Tibial artery (tissue), 4 donors: ENCODE data around the gene MTFMT.

ENCODE experiments used
- DNase-seq, 2 donors: peaks; one replicate each; pipeline ENCODE4 v3.0.0-alpha.2; 2019
- H3K27ac ChIP-seq, 2 donors: fragments of 200-600 bp; sonication (generic) in 1 of 2; 1 replicate in 1 of 2; 2 replicates in 1 of 2; pipeline ENCODE4 v1.5.1; 2018 to 2019; ENCODE audit warnings: mild to moderate bottlenecking in 1 of 2
- H3K27me3 ChIP-seq, 2 donors: fragments of 200-600 bp; sonication (generic) in 1 of 2; one replicate each; pipeline versions ENCODE4 v1.5.1 to v1.6.0; 2016 to 2019
- H3K36me3 ChIP-seq, 3 donors: fragments of 200-600 bp; sonication (generic) in 2 of 3; one replicate each; pipeline ENCODE4 v1.5.1; 2016 to 2019; ENCODE audit warnings: mild to moderate bottlenecking in 2 of 3
- H3K4me1 ChIP-seq, 4 donors: fragments of 200-600 bp; sonication (generic) in 2 of 4; 1 replicate in 3 of 4; 2 replicates in 1 of 4; pipeline ENCODE4 v1.5.1; 2016 to 2019
- H3K4me3 ChIP-seq, 2 donors: fragments of 200-600 bp; sonication (generic) in 1 of 2; 1 replicate in 1 of 2; 2 replicates in 1 of 2; pipeline ENCODE4 v1.5.1; 2018 to 2019; ENCODE audit warnings: mild to moderate bottlenecking in 2 of 2
- H3K9me3 ChIP-seq, 3 donors: fragments of 200-600 bp; sonication (generic) in 1 of 3; one replicate each; pipeline ENCODE4 v1.5.1; 2016 to 2019
- CTCF ChIP-seq, 2 experiments: fragments of 200-600 bp in 1 of 2; fragments of 450-650 bp in 1 of 2; IDR thresholded peaks; one replicate each; pipeline ENCODE4 v1.5.1; 2017 to 2019; ENCODE audit warnings: antibody characterized with exemption in 2 of 2, mild to moderate bottlenecking in 1 of 2, moderate library complexity in 1 of 2
- intact Hi-C: fragments of 100-400 bp; cut with DNase I; formaldehyde crosslinking; loops from one replicate; pipeline ENCODE4 v1.15.0; 2023; ENCODE audit warnings: low total_unique reads

The MTFMT gene

GRCh38 chr15:64989416-64990167, 39.8 kb downstream of the MTFMT start, which contains the start of gene SPG21:
SPG21 (minus strand) TSS chr15:64989914; CDS start chr15:64983569, 6,345 bp downstream.
- Histone ChIP-seq H3K4me1 (peaks cover 0 to 21% (median 10%) of the 10 kb centered on the region in 4 donors), H3K36me3 (no peaks in the 10 kb centered on the region), H3K9me3 (no peaks in the 10 kb centered on the region), H3K27me3 (no peaks in the 10 kb centered on the region), H3K4me3 (peak within 1 kb of the TSS; percentile 82 to 95), H3K27ac (peak within 1 kb of the TSS; percentile 88 to 96)
- intact Hi-C loops: no loop called here
- peak; percentile 86 to 95 for DNase-seq
- TF ChIP-seq CTCF (IDR thresholded peaks at IDR 0.05): no peak

GRCh38 chr15:64987136-64987535, 42.3 kb downstream of the MTFMT start:
- H3K4me1 ChIP-seq: peaks cover 0 to 21% (median 10%) of the 10 kb centered on the region in 4 donors
- H3K9me3 ChIP-seq: no peaks in the 10 kb centered on the region
- no peaks in the 10 kb centered on the region for H3K27me3 ChIP-seq
- no peak for DNase-seq
- TF ChIP-seq CTCF (IDR thresholded peaks at IDR 0.05): no peak
- no peak overlapping the region for H3K4me3 ChIP-seq
- intact Hi-C loops: no loop called here
- H3K27ac ChIP-seq: no peak overlapping the region
- peaks cover 0 to 10% (median 0%) of the 10 kb centered on the region in 3 donors for H3K36me3 ChIP-seq

- DNase-seq: no peak
- H3K27ac ChIP-seq: peak overlapping the region in 1 of 2 donors; percentile 6
- H3K4me3 ChIP-seq: no peak overlapping the region
- intact Hi-C loops: no loop called here
- H3K4me1 ChIP-seq: peaks cover 0 to 21% (median 10%) of the 10 kb centered on the region in 4 donors
- H3K27me3 ChIP-seq: no peaks in the 10 kb centered on the region
- peaks cover 0 to 14% (median 0%) of the 10 kb centered on the region in 3 donors for H3K36me3 ChIP-seq
- TF ChIP-seq CTCF (IDR thresholded peaks at IDR 0.05): no peak
- no peaks in the 10 kb centered on the region for H3K9me3 ChIP-seq
Measured at GRCh38 chr15:64985366-64986033, 43.9 kb downstream of the MTFMT start.

- Histone ChIP-seq H3K27me3 (no peaks in the 10 kb centered on the region), H3K27ac (no peak overlapping the region), H3K9me3 (no peaks in the 10 kb centered on the region), H3K4me3 (no peak overlapping the region), H3K36me3 (peaks cover 4 to 43% (median 7%) of the 10 kb centered on the region in 3 donors), H3K4me1 (peaks cover 0 to 9% (median 3%) of the 10 kb centered on the region in 4 donors)
- no peak for DNase-seq
- TF ChIP-seq CTCF (IDR thresholded peaks at IDR 0.05): no peak
- intact Hi-C loops: no loop called here
Measured at GRCh38 chr15:64982472-64982871, 47.0 kb downstream of the MTFMT start.

- peaks cover 8 to 48% (median 11%) of the 10 kb centered on the region in 3 donors for H3K36me3 ChIP-seq
- intact Hi-C loops: no loop called here
- H3K27ac ChIP-seq: no peak overlapping the region
- no peak overlapping the region for H3K4me3 ChIP-seq
- H3K4me1 ChIP-seq: peaks cover 0 to 6% (median 2%) of the 10 kb centered on the region in 4 donors
- DNase-seq: no peak
- TF ChIP-seq CTCF (IDR thresholded peaks at IDR 0.05): no peak
- no peaks in the 10 kb centered on the region for H3K27me3 ChIP-seq
- H3K9me3 ChIP-seq: no peaks in the 10 kb centered on the region
Measured at GRCh38 chr15:64981812-64982431, 47.5 kb downstream of the MTFMT start.
